Liver (tissue), 3 donors: ENCODE results near the gene KSR2.

Experiments used
- CTCF ChIP-seq: fragments of 150-350 bp; IDR thresholded peaks from 2 replicates; pipeline ENCODE4 v1.5.1; 2017; ENCODE audit warnings: improper control_type of control experiment, low read depth, low read length; ENCODE audit not compliant: missing input control
- GABPA ChIP-seq, 2 donors: IDR thresholded peaks in 1 of 2; conservative IDR thresholded peaks in 1 of 2; 2 replicates each; pipeline ENCODE4 v1.6.1; 2016; ENCODE audit warnings: antibody characterized with exemption in 2 of 2, mild to moderate bottlenecking in 1 of 2, moderate library complexity in 1 of 2
- NR2F2 ChIP-seq: IDR thresholded peaks from 2 replicates; pipeline ENCODE4 v1.6.1; 2016; ENCODE audit warnings: antibody characterized with exemption
- TAF1 ChIP-seq: conservative IDR thresholded peaks from 2 replicates; pipeline ENCODE4 v1.6.1; 2016; ENCODE audit warnings: antibody characterized with exemption, mild to moderate bottlenecking
- donor health status: healthy.
- donor health status: healthy.

- TF ChIP-seq TAF1 (no peak), GABPA (IDR thresholded peaks at IDR 0.05 in 1 of 2, conservative IDR thresholded peaks at IDR 0.05 in 1 of 2) (no peak), CTCF (no peak), NR2F2 (no peak)
Measured at GRCh38 chr12:117837737-117838050, 131.1 kb downstream of the KSR2 start.
